ENCODE results near the gene CLC.
"Not testable (repeated sequence)": the region's sequence is repeated elsewhere in the genome, so short reads cannot be mapped to it uniquely, and the experiment has no call there.

Gene CLC

DNA sequence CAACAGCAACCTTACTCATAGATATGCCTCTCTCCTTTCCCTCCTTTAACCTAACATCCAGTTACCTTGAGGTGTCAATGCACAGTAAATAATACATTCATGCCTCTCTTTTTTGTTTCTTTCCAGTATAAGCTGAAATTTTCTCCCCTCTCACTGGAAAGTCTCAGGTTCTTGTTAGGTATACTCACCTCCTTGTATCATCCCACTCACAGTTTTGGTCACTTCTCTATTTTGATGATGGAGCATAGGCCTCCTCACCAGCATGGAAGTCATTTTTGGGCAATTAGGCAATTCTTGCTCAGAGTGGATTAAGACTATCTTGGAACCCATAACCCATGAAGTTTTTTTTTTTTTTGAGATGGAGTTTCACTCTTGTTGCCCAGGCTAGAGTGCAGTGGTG is 39.3 kb downstream of the CLC start:
- no peak overlapping the region for H3K9ac ChIP-seq (ENCODE audit: low read length)
- no peaks in the 10 kb centered on the region for H3K27me3 ChIP-seq (ENCODE audit: control insufficient read depth, insufficient read depth, low read length)
- no peaks in the 10 kb centered on the region for H3K4me1 ChIP-seq (ENCODE audit: control insufficient read depth, low read depth, low read length)
- H3K36me3 ChIP-seq (ENCODE audit: control insufficient read depth, low read depth, low read length), result no peaks in the 10 kb centered on the region
- H3K27ac ChIP-seq (ENCODE audit: low read length), result no peak overlapping the region
- H3K9me3 ChIP-seq (ENCODE audit: control insufficient read depth, low read depth, low read length), result no peaks in the 10 kb centered on the region
- no peak overlapping the region for H3K4me3 ChIP-seq (ENCODE audit: low read length)

DNA sequence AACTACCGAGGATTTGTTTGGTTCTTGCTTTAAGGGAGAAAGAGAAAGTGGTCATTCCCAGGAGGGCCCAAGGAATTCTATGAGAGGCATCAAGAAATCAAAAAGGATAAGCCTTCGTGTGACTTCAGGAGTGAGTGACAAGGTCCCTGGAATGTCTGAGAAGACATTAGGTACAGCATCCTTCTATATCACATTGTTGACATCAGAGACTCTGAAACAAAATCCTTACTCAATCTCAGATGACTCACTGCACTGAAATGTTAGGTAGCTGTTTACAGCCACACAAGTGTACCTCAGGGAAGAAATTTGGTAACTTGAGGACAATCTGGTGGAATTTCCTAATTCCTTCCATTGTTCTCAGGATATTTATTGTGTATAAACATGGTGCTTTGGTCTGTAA is 41.4 kb downstream of the CLC start:
- Histone ChIP-seq H3K36me3 (ENCODE audit: control insufficient read depth, low read depth, low read length) (no peaks in the 10 kb centered on the region), H3K4me3 (ENCODE audit: low read length) (no peak overlapping the region), H3K4me1 (ENCODE audit: control insufficient read depth, low read depth, low read length) (no peaks in the 10 kb centered on the region), H3K9ac (ENCODE audit: low read length) (no peak overlapping the region), H3K27me3 (ENCODE audit: control insufficient read depth, insufficient read depth, low read length) (no peaks in the 10 kb centered on the region), H3K27ac (ENCODE audit: low read length) (no peak overlapping the region), H3K9me3 (ENCODE audit: control insufficient read depth, low read depth, low read length) (no peaks in the 10 kb centered on the region)

- H3K27ac ChIP-seq (ENCODE audit: low read length), result no peak overlapping the region
- H3K27me3 ChIP-seq (ENCODE audit: control insufficient read depth, insufficient read depth, low read length), result no peaks in the 10 kb centered on the region
- no peak overlapping the region for H3K9ac ChIP-seq (ENCODE audit: low read length)
- H3K9me3 ChIP-seq (ENCODE audit: control insufficient read depth, low read depth, low read length), result no peaks in the 10 kb centered on the region
- no peak overlapping the region for H3K4me3 ChIP-seq (ENCODE audit: low read length)
- no peaks in the 10 kb centered on the region for H3K36me3 ChIP-seq (ENCODE audit: control insufficient read depth, low read depth, low read length)
- peaks cover 4% of the 10 kb centered on the region for H3K4me1 ChIP-seq (ENCODE audit: control insufficient read depth, low read depth, low read length)
These were observed 42.1 kb downstream of the CLC start for GRCh38 chr19:39695759-39696158.

DNA sequence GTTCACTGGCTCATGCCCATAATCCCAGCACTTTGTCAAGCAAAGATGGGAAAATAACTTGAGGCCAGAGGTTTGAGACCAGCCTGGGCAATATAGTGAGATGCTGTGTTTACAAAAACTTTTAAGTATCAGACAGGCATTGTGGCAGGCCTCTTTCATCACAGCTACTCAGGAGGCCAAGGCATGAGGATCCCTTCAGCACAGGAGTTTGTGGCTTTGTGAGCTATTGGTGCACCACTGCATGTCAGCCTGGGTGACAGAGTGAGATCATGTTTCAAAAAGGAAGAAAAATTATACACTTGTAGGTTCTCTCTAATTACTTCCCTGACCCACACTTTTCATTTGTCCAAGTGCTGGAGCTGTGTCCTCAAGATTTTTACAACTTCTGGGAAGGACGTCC is 45.0 kb downstream of the CLC start:
- Histone ChIP-seq H3K27me3 (ENCODE audit: control insufficient read depth, insufficient read depth, low read length) (no peaks in the 10 kb centered on the region), H3K9ac (ENCODE audit: low read length) (no peak overlapping the region), H3K4me1 (ENCODE audit: control insufficient read depth, low read depth, low read length) (peaks cover 8% of the 10 kb centered on the region), H3K27ac (ENCODE audit: low read length) (no peak overlapping the region), H3K4me3 (ENCODE audit: low read length) (no peak overlapping the region), H3K36me3 (ENCODE audit: control insufficient read depth, low read depth, low read length) (no peaks in the 10 kb centered on the region), H3K9me3 (ENCODE audit: control insufficient read depth, low read depth, low read length) (no peaks in the 10 kb centered on the region)

DNA sequence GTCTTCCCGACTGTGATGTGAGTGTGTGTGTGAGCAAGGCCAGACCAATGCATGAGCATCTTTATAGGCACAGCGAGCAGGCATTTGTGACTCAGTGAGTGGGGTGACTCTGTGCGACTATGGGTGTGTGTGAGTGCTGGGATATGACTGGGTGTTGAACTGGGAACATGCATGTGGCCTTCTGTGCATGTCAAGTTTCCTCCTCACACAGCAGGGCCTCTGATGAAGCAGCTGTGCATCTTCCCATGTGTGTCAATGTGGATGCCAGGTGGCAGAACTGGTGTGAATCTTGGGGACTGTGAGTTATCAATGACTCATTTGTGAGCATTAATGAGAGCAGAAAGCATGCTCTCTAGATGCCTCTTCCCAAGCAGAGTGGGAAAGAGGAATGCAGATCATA is 45.7 kb downstream of the CLC start:
- peaks cover 8% of the 10 kb centered on the region for H3K4me1 ChIP-seq (ENCODE audit: control insufficient read depth, low read depth, low read length)
- no peak overlapping the region for H3K9ac ChIP-seq (ENCODE audit: low read length)
- H3K36me3 ChIP-seq (ENCODE audit: control insufficient read depth, low read depth, low read length), result no peaks in the 10 kb centered on the region
- no peak overlapping the region for H3K4me3 ChIP-seq (ENCODE audit: low read length)
- no peaks in the 10 kb centered on the region for H3K9me3 ChIP-seq (ENCODE audit: control insufficient read depth, low read depth, low read length)
- no peak overlapping the region for H3K27ac ChIP-seq (ENCODE audit: low read length)
- H3K27me3 ChIP-seq (ENCODE audit: control insufficient read depth, insufficient read depth, low read length), result no peaks in the 10 kb centered on the region

GRCh38 chr19:39688637-39689036 is 49.2 kb downstream of the CLC start:
- not testable (repeated sequence) for H3K4me3 ChIP-seq (ENCODE audit: low read length); H3K27me3 ChIP-seq (ENCODE audit: control insufficient read depth, insufficient read depth, low read length); H3K9me3 ChIP-seq (ENCODE audit: control insufficient read depth, low read depth, low read length); H3K9ac ChIP-seq (ENCODE audit: low read length); H3K4me1 ChIP-seq (ENCODE audit: control insufficient read depth, low read depth, low read length); H3K27ac ChIP-seq (ENCODE audit: low read length); H3K36me3 ChIP-seq (ENCODE audit: control insufficient read depth, low read depth, low read length)

DNA sequence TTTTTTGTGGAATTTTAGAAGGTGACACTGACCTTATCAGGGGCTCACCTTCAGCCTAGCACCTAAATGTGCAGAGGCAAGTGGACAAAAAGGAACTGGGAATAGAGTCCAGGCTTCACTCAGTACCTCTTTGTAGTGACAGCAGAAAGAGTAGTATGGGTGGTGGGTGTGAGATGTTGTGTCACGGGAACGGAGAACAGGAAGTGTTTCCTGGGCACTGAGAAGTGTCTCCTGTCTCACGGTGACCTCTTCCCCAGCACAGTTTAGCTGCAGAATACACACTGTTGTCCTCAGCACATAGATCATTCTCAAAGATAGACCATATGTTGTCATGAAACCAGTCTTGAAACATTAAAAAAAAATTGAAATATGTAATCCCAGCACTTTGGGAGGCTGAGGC is 51.1 kb downstream of the CLC start:
- H3K36me3 ChIP-seq (ENCODE audit: control insufficient read depth, low read depth, low read length), result no peaks in the 10 kb centered on the region
- no peaks in the 10 kb centered on the region for H3K9me3 ChIP-seq (ENCODE audit: control insufficient read depth, low read depth, low read length)
- peaks cover 8% of the 10 kb centered on the region for H3K4me1 ChIP-seq (ENCODE audit: control insufficient read depth, low read depth, low read length)
- H3K9ac ChIP-seq (ENCODE audit: low read length), result no peak overlapping the region
- no peak overlapping the region for H3K4me3 ChIP-seq (ENCODE audit: low read length)
- no peaks in the 10 kb centered on the region for H3K27me3 ChIP-seq (ENCODE audit: control insufficient read depth, insufficient read depth, low read length)
- no peak overlapping the region for H3K27ac ChIP-seq (ENCODE audit: low read length)

DNA sequence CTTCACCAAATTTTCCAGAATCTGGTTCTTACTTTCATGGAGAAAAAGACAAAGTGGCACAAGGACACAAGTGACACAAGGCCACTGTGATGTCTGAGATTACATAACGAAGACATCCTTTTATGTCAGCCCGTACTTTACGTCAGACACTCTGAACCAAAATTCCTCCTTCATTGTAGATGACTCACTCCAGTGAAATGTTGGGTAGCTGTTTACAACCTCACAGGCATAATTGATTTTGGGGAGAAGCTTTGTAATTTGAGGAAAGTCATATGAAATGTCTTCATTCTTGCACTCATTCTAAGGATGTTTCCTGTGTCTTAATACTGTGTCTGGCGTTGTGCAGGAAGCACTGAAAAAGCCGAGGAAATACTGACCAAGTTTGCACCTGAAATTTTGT is 53.6 kb downstream of the CLC start:
- no peaks in the 10 kb centered on the region for H3K27me3 ChIP-seq (ENCODE audit: control insufficient read depth, insufficient read depth, low read length)
- no peaks in the 10 kb centered on the region for H3K9me3 ChIP-seq (ENCODE audit: control insufficient read depth, low read depth, low read length)

GRCh38 chr19:39681416-39681815 is 56.4 kb downstream of the CLC start:
- Histone ChIP-seq H3K9me3 (ENCODE audit: control insufficient read depth, low read depth, low read length) (no peaks in the 10 kb centered on the region), H3K36me3 (ENCODE audit: control insufficient read depth, low read depth, low read length) (no peaks in the 10 kb centered on the region), H3K4me1 (ENCODE audit: control insufficient read depth, low read depth, low read length) (no peaks in the 10 kb centered on the region), H3K4me3 (ENCODE audit: low read length) (no peak overlapping the region), H3K27me3 (ENCODE audit: control insufficient read depth, insufficient read depth, low read length) (no peaks in the 10 kb centered on the region), H3K27ac (ENCODE audit: low read length) (no peak overlapping the region), H3K9ac (ENCODE audit: low read length) (no peak overlapping the region)

More for the DNA sequence above, 53.6 kb downstream of the CLC start:
- Histone ChIP-seq H3K36me3 (ENCODE audit: control insufficient read depth, low read depth, low read length) (no peaks in the 10 kb centered on the region), H3K9ac (ENCODE audit: low read length) (no peak overlapping the region), H3K27ac (ENCODE audit: low read length) (no peak overlapping the region), H3K4me3 (ENCODE audit: low read length) (no peak overlapping the region), H3K4me1 (ENCODE audit: control insufficient read depth, low read depth, low read length) (no peaks in the 10 kb centered on the region)

All from iPS-18a (cell line).